ENCODE measurements around the gene SNX10. TPM values are rescaled to one million over a fixed set of nuclear protein-coding genes. Genes with fewer than 3 reads are reported as not detected.
A peak's percentile ranks its signal among the peaks of the same experiment; 100 is the strongest.

SNX10 gene
- total RNA-seq, 3 donors from 2014 or later, result 1.9 to 5.7 (median 4.7) TPM

- H3K36me3 ChIP-seq (ENCODE audit: low read depth), result no peaks in the 10 kb centered on the region
- no peak overlapping the region for H3K4me3 ChIP-seq
- intact Hi-C loops (cut with DNase I, micrococcal nuclease), result no loop called here
- TF ChIP-seq CTCF (IDR thresholded peaks at IDR 0.05), result no peak
- DNase-seq (no peak), ATAC-seq (no peak)
- H3K4me1 ChIP-seq (ENCODE audit: low read depth), result peaks cover 4% of the 10 kb centered on the region
- H3K9me3 ChIP-seq, result no peaks in the 10 kb centered on the region
Observed at GRCh38 chr7:26404189-26404996, 112.7 kb downstream of the SNX10 start.

- Histone ChIP-seq H3K36me3 (ENCODE audit: low read depth) (no peaks in the 10 kb centered on the region), H3K4me1 (ENCODE audit: low read depth) (peaks cover 4% of the 10 kb centered on the region), H3K4me3 (no peak overlapping the region), H3K9me3 (no peaks in the 10 kb centered on the region)
- DNase-seq (no peak), ATAC-seq (no peak)
- TF ChIP-seq CTCF (IDR thresholded peaks at IDR 0.05), result no peak
- intact Hi-C loops (cut with DNase I, micrococcal nuclease), result no loop called here
Observed at GRCh38 chr7:26406433-26406832, 114.8 kb downstream of the SNX10 start.

GRCh38 chr7:26409661-26410547 lies 118.2 kb downstream of the SNX10 start:
- ATAC-seq (peak; percentile 32), DNase-seq (no peak)
- TF ChIP-seq CTCF (IDR thresholded peaks at IDR 0.05), result no peak
- H3K4me1 ChIP-seq (ENCODE audit: low read depth), result no peaks in the 10 kb centered on the region
- H3K9me3 ChIP-seq, result no peaks in the 10 kb centered on the region
- no peak overlapping the region for H3K4me3 ChIP-seq
- no peaks in the 10 kb centered on the region for H3K36me3 ChIP-seq (ENCODE audit: low read depth)
- intact Hi-C loops (cut with DNase I, micrococcal nuclease), result no loop called here

- H3K36me3 ChIP-seq (ENCODE audit: low read depth), result no peaks in the 10 kb centered on the region
- no peaks in the 10 kb centered on the region for H3K4me1 ChIP-seq (ENCODE audit: low read depth)
- ATAC-seq, result no peak
- no peaks in the 10 kb centered on the region for H3K9me3 ChIP-seq
- DNase-seq, result no peak
- no peak overlapping the region for H3K4me3 ChIP-seq
- TF ChIP-seq CTCF (IDR thresholded peaks at IDR 0.05), result no peak
- intact Hi-C loops (cut with DNase I, micrococcal nuclease), result no loop called here
Observed at GRCh38 chr7:26413007-26413691, 121.5 kb downstream of the SNX10 start.

GRCh38 chr7:26416004-26416403 lies 124.3 kb downstream of the SNX10 start:
- intact Hi-C loops (cut with DNase I, micrococcal nuclease), result no loop called here
- H3K36me3 ChIP-seq (ENCODE audit: low read depth), result no peaks in the 10 kb centered on the region
- no peaks in the 10 kb centered on the region for H3K9me3 ChIP-seq
- ATAC-seq, result no peak
- DNase-seq, result no peak
- TF ChIP-seq CTCF (IDR thresholded peaks at IDR 0.05), result no peak
- no peaks in the 10 kb centered on the region for H3K4me1 ChIP-seq (ENCODE audit: low read depth)
- H3K4me3 ChIP-seq, result no peak overlapping the region
